ENCODE measurements around the gene SLFN12L.
"Not testable (repeated sequence)": the region's sequence is repeated elsewhere in the genome, so short reads cannot be mapped to it uniquely, and the experiment has no call there.

SLFN12L gene

DNA sequence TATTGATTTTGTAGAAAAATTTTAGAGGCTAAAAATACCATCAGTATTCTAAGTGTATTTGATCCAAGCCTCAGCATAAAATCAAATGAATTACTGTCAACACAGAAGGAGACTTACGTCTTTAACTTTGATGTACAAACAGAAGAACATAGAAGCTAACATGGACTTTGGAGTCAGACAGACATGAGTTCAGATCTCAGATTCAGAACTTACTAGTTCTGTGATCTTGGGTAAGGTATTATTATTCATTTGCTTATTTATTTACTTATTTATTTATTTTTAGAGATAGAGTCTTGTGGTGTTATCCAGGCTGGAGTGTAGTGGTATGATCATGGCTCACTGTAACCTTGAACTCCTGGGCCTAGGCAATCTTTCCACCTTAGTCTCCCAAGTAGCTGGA lies 4.0 kb upstream of the SLFN12L start:
- DNase-seq, result no peak

DNA sequence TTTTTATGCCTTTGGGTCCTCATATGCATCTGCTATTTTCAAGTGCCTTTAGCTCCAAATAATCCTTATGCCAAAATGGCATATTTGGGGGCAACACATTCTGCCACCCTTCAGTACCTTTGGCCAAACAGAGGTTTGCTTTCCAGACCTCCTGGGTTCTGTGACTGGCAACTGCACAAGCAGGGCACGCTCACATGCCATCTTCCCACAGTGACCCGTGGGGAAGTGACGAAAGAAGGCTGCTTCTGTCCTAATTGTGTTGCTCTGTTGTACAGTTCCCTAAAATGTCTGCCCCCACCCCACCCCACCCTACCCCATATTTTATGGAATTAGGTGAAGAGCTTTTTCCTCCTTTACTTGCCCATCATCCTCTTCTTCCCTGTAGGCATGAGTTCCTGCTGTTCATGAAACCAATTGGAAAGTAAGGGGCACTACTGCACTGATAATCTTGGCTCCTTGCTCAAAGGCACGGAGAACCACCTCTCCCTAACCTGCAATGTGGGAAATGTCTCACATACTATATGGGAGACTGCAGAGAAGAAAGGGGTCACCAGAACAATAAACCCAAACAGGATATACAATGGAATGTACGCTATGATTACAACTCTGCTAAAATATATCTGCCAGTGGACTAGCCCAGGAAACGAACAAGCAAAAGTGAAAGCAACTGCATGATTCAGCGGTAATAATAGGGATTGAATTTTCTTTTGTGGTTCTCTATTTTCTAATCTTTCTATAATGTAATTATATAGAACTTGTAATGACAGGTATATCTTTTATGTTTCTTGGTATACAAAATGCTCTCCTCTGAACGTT lies 3.3 kb upstream of the SLFN12L start:
- no peak for DNase-seq

DNA sequence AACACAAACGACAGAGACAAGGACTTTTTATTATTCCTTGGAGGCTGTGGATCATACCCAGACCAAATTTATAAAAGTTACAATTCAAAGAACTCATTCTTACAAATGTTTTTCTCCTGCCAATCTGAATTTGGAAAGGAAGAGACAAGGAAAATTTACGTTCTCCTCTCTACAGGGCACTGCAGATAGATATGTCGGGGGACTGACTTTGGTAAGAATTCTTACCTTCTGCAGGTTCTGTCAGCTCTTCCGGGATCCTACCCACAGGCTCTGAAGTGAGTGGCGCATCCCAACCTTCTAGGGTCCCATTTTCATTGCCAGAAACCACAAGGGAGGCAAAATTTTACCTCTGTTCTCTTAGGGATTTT lies 2.2 kb upstream of the SLFN12L start:
- no peak for DNase-seq

DNA sequence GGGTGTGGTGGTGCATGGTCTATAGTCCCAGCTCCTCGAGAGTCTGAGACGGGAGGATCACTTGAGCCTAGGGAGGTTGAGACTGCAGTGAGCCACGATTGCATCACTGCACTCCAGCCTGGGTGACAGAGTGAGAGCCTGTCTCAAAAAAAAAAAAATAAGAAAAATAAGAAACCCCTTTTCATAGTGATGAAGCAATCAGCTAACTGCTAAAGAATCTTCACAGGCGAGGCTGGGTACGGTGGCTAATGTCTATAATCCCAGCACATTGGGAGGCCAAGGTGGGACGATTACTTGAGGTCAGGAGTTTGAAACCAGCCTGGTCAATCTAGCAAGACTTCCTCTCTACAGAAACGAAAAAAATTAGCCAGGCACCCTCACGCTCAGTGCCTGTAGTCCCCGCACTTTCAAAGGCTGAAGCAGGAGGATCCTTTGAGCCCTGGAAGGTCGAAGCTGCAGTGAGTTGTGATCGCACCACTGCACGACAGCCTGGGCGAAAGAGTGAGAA lies 760 bp downstream of the SLFN12L start:
- DNase-seq, result no peak

DNA sequence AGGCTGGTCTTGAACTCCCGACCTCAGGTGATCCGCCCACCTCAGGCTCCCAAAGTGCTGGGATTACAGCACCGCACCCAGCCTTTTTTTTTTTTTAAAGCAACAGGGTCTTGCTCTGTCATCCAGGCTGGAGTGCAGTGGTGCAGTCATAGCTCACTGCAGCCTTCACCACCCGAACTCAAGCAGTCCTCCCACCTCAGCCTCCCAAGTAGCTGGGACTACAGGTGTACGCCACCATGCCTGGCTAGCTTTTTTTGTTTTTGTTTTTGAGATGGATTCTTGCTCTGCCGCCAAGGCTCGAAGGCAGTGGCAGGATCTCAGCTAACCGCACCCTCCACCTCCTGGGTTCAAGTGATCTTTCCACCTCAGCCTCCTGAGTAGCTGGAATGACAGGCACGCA lies 2.1 kb downstream of the SLFN12L start:
- DNase-seq, result not testable (repeated sequence)

DNA sequence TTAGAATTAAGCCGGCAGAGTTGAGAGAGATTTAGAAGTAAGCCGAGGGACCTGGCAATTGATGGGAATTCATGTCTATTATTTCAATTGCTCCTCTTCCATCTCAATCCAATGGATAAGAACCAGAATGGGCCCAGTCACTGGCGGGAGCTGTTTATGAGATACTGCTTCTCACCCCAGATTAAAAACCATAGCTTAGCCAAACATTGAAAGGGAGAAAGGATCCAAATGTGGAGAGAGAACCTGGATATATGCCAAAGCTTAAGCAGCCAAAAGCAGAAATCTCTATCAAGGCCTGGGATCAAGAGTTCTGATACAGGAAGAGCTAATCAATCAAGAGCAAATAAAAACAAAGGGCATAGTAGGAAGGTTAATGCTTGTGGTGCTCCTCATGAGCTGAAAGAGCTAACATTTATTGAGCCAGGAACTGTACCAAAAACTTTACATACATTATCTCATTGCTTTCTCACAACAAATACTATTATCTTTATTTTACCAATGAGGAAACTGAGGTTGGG lies 2.8 kb downstream of the SLFN12L start:
- no peak for DNase-seq

DNA sequence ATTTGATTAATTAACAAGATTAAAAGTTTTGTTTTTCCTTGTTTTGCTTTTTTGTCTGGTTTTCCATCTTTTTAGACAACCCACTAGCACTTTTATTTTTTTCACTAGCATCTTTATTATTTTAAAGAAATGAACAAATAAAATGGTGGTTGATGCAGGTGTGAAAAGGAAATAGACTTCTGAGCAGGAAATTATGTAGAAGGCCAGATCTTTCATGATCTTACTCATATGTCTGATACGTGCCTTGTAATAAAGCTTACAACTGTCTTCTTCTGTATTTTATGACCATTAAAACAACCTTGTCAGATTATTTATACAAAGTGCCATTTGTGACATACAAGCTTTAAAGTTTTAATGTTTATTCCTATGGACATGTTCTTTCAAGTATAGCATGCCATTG lies 6.3 kb downstream of the SLFN12L start:
- DNase-seq, result no peak

DNA sequence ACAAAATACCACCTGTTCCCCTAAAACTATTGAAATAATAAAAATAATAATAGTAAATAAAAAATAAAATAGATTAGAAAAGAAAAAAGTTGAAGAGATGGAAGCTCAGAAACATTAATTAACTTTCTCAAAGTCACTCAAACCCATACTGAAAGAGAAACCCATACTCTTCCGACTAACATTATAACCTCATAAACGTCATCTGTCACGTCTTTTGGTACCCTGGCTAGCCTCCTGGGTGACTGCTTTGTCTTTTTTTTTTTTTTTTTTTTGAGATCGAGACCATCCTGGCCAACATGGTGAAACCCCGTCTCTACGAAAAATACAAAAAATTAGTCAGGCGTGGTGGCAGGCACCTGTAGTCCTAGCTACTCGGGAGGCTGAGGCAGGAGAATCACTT lies 7.6 kb downstream of the SLFN12L start:
- no peak for DNase-seq

DNA sequence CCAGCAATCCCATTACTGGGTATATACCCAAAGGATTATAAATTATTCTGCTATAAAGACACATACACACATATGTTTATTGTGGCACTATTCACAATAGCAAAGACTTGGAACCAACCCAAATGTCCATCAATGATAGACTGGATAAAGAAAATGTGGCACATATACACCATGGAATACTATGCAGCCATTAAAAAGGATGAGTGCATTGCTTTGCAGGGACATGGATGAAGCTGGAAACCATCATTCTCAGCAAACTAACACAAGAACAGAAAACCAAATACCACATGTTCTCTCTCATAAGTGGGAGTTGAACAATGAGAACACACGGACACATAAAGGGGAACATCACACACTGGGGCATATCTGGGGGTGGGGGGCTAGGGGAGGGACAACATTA lies 8.2 kb downstream of the SLFN12L start:
- DNase-seq, result not testable (repeated sequence)

DNA sequence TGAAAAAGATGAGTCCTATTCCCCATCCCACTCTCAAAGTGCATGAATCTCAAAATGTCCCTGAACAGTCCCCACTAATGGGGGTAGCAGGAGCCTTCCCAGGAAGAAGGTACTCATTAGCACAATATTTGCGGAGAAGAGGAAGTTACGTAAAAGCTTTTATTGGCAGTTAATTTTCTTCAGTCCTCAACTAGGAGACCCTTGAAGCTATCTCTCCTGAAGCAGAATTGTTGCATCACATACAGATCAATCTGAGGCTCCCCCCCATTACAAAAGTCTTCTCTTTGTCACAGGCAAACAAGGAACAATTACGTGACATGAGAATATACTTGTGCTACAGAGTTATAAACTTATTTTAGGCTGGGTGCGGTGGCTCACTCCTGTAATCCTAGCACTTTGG lies 14.2 kb downstream of the SLFN12L start:
- DNase-seq, result no peak

DNA sequence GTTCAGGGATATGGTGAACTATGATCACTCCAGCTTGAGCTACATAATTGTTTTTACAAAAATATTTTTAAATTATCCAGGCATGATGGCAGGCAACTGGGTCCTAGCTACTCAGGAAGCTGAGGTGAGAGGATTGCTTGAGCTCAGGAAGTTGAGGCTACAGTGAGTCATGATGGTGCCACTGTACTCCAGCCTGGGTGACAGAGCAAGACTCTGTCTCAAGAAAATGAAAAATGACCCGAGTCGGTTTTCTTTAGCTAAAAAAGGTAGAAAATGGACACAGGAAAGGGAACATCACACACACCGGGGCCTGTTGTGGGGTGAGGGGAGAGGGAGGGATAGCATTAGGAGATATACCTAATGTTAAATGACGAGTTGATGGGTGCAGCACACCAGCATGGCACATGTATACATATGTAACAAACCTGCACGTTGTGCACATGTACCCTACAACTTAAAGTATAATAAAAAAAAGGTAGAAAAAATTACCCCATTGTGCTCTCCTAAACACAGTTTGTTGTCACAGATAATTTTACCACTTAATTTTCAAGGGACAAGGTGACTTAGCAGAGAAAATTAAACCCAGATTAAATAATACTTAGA lies 15.7 kb downstream of the SLFN12L start:
- DNase-seq, result not testable (repeated sequence)

DNA sequence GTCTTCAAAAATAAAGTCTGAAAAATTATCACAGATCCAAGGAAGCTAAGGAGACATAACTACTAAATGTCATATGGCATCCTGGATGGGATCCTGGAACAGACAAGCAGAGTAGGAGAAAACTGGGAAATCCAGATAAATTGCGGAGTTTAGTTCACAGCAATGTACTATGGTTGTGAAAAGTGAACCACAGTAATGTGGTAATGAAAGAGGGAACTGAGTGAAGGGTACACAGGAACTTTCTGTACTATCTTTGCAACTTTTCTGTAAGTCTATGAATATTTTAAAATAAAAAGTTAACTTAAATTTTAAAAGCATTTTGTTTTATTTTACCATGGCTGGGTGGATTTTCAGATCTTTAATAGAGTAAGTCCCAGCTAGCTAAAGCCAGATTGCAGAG lies 16.3 kb downstream of the SLFN12L start:
- DNase-seq, result no peak

DNA sequence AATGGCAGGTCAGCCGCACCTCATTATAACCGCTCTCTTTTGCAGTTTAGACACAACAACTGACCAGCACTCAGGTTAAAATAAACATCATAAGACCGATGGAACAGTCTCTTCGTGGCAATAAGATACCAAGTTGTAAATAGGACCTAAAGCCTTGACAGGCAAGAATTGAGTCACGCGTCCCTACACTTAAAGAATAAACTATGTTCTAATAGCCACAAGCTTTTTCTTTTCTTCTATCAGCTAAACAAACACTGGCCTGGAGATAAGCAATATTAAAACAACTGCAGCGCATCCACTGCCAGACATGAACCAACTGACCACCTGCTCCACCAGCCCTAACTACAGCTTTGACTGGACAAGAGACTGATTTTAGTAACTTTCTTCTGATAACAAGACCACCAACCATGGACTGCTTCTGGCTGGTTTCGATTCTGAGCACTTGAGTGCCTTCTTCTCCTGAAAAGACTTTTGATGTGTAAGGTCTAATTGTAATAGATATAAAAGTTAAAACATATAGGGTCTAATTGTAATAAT lies 17.5 kb downstream of the SLFN12L start:
- DNase-seq, result no peak

DNA sequence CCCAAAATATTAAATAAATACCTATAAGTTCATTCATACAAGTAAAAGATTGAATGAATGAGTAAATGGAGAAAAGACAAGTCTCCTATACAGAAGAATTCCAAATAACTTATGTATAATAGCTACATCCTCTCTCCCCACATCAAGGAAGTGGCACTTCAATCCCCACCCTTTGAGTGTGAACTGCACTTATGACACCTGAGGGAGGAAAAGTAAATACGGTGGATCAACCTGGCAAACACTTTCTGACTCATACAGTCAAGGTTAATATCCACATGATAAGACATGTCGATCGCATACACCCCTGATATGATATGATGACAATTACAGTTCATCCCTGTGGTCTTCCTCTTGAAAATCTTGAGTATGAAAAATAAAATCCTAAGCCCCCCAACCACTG lies 18.0 kb downstream of the SLFN12L start:
- no peak for DNase-seq

DNA sequence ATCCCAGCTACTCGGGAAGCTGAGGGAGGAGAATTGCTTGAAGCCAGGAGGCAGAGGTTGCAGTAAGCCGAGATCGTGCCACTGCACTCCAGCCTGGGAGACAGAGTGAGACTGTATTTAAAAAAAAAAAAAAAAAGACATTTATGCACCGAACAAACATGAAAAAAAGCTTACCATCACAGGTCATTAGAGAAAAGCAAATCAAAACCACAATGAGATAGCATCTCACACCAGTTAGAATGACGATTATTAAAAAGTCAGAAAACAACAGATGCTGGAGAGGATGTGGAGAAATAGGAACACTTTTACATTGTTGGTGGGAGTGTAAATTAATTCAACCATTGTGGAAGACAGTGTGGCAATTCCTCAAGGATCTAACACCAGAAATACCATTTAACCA lies 19.0 kb downstream of the SLFN12L start:
- not testable (repeated sequence) for DNase-seq

DNA sequence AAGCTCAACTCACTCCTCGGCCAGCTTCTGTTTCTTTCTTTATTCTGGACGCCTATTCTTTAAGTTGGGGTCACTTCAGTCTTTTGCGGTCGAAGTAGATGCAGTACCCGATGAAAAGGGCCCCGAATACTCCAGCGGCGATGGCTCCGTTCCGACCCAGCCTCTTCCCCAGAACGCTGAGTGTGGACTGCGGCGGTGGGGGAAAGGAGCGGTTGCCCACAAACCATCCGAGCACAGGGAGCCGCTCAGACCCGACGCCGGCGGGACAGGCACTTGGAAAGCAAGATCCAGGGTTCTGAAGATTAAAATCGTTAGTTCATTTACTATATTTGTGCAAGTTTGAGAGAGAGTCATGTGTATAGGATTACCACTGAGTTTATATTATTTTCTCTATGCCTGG lies 22.5 kb downstream of the SLFN12L start:
- DNase-seq, result no peak

DNA sequence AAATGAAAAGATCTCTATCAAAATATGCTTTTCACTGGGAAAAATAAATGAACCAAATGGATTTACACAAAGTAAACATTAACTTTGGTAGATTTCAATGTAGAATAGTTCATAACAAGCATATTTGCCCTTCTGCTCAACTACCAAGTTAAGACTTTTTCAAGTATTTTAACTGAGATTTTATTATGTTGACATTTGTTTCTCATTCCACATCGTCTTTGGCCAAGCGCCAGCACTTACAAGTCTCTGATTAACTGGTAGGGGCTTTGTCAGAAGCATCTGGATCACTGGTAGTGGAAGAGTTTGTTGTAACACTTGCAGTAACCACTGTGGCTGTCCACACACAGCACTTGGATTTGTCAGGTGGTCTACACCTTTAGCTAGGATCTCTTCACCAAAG lies 22.9 kb downstream of the SLFN12L start:
- no peak for DNase-seq

DNA sequence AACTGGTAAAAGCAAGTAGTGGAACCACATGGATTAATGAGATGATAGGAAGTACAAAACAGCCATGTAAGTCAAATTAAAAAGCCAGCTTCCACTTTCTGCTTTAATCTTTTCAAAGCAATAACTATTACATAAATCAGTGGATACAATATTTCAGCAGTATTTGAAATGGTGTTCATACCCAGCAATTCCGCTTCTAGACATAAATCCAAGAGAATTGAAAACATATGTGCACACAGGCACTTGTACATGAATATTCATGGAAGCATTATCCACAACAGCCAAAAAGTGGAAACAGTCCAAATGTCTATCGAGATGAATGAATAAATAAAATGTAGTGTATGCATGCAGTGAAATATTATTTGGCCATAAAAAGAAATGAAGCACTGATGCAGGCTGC lies 27.4 kb downstream of the SLFN12L start:
- DNase-seq, result no peak

DNA sequence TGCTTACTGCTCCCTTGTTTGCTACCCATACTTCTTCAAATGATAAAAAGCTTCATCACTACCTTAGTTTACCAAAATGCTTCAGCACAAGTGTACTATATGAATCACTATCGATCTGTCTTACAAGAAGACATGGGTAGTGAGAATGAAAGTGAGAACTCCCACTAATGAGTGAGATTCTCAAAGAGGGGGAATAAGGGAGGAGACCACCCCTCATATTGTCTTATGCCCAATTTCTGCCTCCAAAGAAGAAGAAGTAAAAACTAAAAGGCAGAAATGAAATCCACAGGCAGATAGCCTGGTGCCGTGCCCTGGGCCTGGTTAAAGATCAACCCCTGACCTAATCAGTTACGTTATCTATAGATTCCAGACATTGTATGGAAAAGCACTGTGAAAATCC lies 29.8 kb downstream of the SLFN12L start:
- DNase-seq, result not testable (repeated sequence)

DNA sequence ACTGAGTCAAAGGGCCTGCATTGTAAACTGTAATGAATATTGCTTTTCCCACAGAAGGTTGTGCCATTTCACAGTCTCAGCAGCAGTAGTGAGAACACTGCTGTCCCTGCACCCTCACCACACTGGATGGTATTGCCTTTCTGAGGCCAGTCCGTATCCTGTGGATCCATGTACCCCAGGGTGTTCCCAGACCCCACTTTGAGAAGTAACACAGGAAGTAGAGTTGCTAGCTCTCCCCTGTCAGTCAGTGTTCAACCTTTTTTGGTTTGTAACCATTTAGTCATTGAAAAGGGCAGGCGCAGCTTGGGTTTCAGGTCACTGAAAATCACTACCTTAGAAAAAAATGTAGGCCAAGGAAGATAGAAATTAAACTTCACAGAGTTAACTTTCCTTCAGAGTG lies 37.9 kb downstream of the SLFN12L start:
- no peak for DNase-seq

DNA sequence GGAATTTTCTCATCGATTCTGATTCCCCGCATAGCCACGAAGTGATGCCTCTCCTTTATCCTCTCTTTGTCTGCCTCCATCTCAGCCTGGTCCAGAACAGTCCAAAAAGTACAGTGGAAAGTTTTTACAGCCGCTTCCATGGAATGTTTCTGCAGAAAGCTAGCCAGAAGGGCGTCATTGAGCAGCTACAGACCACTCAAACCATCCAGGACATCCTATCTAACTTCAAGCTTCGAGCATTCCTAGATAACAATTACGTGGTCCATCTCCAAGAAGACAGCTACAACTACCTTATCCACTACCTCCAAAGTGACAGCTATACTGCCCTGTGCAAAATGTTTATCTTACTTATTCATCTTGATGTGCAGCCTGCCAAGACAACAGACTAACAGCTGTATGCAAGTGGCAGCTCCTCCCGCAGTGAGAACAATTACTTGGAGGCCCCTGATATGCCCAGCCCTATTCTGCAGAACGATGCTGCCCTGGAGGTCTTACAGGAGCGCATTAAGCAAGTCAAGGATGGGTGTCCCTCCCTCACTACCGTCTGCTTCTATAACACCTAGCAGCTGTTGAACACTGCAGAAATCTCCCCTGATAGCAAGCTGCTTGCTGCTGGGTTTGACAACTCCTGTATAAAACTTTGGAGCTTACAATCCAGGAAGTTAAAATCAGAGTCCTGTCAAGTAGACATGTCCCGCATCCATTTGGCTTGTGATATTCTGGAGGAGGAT lies 38.9 kb downstream of the SLFN12L start:
- DNase-seq, result no peak

DNA sequence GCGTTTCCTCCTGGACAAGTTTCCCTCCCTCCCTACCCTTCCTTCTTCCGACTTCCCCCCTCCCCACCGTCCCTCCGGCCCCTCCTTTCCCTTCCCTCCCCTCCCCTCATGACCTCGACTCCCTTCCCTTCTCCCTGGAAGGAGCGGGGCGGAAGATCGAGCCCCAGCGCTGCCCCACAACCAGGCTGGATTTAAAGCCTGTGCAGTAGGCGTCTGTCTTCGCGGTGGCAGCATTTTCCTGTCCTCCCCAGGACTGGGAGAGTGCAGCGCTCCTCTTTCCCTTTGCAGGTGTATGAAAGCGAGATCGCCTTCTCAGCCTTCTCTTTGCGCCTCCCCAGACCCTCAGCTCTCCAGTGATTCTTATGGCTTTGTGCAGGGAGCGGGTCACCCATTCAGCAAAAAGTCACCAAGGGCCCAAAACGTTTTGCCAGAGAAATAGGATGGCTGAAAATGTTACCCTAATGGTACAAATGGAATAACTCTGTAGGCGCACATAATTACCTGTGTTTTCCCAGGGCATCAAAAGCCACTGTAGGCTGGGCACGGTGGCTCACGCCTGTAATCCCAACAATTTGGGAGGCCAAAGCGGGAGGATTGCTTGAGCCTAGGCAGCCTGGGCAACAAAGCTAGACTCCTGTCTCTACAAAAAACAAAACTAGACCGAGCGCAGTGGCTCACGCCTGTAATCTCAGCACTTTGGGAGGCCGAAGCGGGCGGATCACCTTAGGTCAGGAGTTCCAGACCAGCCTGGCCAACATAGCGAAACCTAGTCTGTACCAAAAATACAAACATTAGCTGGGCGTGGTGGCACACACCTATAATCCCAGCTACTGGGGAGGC lies 40.8 kb downstream of the SLFN12L start:
- no peak for DNase-seq

Measured in T1000 (cell line).